Esophagus (tissue), 2 donors: ENCODE data around the gene ENOX1. TPM values are rescaled to one million over a fixed set of nuclear protein-coding genes. Genes with fewer than 3 reads are reported as not detected.

ENCODE experiments used
- H3K27ac ChIP-seq, 2 donors: one replicate each; pipeline ENCODE4 v1.5.1; 2013; ENCODE audit warnings: low read depth in 2 of 2, mild to moderate bottlenecking in 2 of 2, inconsistent platforms in 1 of 2, low read length in 1 of 2, moderate library complexity in 1 of 2
- H3K27me3 ChIP-seq, 2 donors: one replicate each; pipeline ENCODE4 v1.6.1; 2013; ENCODE audit warnings: low read length in 2 of 2, control low read depth in 1 of 2, mild to moderate bottlenecking in 1 of 2; ENCODE audit not compliant: insufficient read depth in 2 of 2, control insufficient read depth in 1 of 2
- H3K36me3 ChIP-seq, 2 donors: one replicate each; pipeline ENCODE4 v1.6.1; 2013; ENCODE audit warnings: low read length in 1 of 2; ENCODE audit not compliant: control insufficient read depth in 2 of 2, insufficient read depth in 2 of 2
- H3K4me1 ChIP-seq, 2 donors: one replicate each; pipeline ENCODE4 v1.6.1; 2013; ENCODE audit warnings: low read length in 1 of 2; ENCODE audit not compliant: control insufficient read depth in 2 of 2, insufficient read depth in 2 of 2
- H3K4me3 ChIP-seq, 2 donors: one replicate each; pipeline ENCODE4 v1.5.1; 2013; ENCODE audit warnings: low read length in 2 of 2, mild to moderate bottlenecking in 2 of 2, low read depth in 1 of 2, moderate library complexity in 1 of 2
- H3K9me3 ChIP-seq, 2 donors: one replicate each; pipeline ENCODE4 v1.6.1; 2013; ENCODE audit warnings: mild to moderate bottlenecking in 2 of 2, low read depth in 1 of 2, low read length in 1 of 2, moderate library complexity in 1 of 2; ENCODE audit not compliant: control insufficient read depth in 2 of 2, insufficient read depth in 1 of 2
- WGBS, 2 donors: extraction: QIAGEN DNeasy Blood & Tissue Kit; methylation state at CpG; one replicate each; pipeline ENCODE4 v1.1.7; 2013; 5-methylcytosine and 5-hydroxymethylcytosine counted together
- polyA plus RNA-seq, 2 donors: library from polyadenylated mRNA; stranded (reverse); fragments of 200-250 nt; gene quantifications; one replicate each; pipeline ENCODE4 v1.2.3, GENCODE V29; 2013
- donor health status: healthy with polysubstance abuse.
- donor health status: Bipolar disorder and iron deficiency.

The ENOX1 gene
- polyA plus RNA-seq, 2 donors, result 0.10 to 0.29 TPM

DNA sequence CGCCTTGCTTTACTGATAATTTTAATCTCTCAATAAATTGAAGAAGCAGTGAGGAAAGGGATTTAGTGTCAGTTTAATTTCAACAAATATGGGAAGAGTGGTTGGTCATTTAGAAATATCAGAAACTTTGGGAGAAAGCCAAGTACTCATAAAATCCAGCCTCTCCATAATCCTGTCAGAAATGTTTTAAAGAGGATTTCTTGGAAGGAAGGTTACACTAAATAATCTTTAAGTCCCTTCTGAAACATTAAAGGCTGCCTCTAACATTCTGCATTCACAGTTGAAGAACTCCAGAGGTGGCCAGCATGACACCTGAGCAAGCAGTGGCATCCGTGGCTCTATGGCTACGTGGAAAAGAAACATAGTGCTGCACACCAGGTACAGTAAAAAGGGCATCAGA is 378.5 kb downstream of the ENOX1 start:
- Histone ChIP-seq H3K27ac (no peak overlapping the region), H3K4me3 (no peak overlapping the region), H3K36me3 (no peaks in the 10 kb centered on the region), H3K9me3 (no peaks in the 10 kb centered on the region), H3K27me3 (no peaks in the 10 kb centered on the region), H3K4me1 (no peaks in the 10 kb centered on the region)
- WGBS, 2 donors, result 79 to 91% methylated on average over 3 of the region's 3 CpGs

DNA sequence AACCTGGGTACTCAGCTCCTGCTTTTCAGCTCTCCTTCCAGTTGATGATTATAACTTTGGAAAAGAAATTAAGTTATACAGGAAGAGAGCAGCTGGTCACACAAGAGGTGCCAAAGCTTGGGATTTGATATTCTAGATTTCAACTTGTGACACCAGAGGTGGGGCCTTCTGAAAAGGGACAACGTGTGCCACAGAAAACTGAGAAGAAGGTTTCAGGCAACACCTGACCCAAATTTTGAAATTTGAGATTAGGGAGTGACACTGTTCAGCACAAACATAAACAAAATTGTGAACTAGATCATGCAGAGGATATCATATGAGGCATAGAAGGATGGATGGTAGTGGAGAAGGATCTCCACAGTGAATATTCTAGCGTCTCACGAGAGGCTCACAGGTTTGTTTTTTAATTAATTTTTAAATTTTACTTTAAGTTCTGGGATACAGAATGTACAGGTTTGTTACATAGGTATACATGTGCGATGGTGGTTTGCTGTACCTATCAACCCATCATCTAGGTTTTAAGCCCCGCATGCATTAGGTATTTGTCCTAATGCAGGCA is 379.7 kb downstream of the ENOX1 start:
- no peak overlapping the region for H3K27ac ChIP-seq
- no peaks in the 10 kb centered on the region for H3K27me3 ChIP-seq
- H3K4me1 ChIP-seq, result no peaks in the 10 kb centered on the region
- H3K4me3 ChIP-seq, result no peak overlapping the region
- WGBS, 2 donors, result 88 to 93% methylated on average over 5 of the region's 5 CpGs
- H3K9me3 ChIP-seq, result no peaks in the 10 kb centered on the region
- no peaks in the 10 kb centered on the region for H3K36me3 ChIP-seq

DNA sequence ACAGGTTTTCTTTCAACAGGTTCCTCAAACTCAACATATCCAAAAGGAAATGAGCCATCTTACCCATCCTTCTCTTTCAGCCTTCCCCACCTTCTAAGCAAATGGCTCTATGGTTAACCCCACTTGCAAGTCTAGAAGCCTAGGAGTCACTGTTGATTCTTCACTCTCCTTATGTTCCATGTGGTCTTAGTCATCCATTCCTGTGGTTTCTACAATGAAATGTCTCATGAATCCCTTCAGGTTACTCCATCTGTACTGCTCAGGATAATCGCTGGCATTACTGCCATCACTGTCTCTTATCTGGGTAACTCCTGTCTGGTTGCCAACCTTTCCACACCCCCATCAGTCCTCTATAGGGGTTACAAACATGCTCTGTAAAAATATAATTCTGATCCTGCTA is 381.3 kb downstream of the ENOX1 start:
- H3K9me3 ChIP-seq, result no peaks in the 10 kb centered on the region
- H3K36me3 ChIP-seq, result no peaks in the 10 kb centered on the region
- H3K4me1 ChIP-seq, result no peaks in the 10 kb centered on the region
- H3K27ac ChIP-seq, result no peak overlapping the region
- no peak overlapping the region for H3K4me3 ChIP-seq
- 87 to 96% methylated on average over 1 of the region's 1 CpG for WGBS, 2 donors
- H3K27me3 ChIP-seq, result no peaks in the 10 kb centered on the region

DNA sequence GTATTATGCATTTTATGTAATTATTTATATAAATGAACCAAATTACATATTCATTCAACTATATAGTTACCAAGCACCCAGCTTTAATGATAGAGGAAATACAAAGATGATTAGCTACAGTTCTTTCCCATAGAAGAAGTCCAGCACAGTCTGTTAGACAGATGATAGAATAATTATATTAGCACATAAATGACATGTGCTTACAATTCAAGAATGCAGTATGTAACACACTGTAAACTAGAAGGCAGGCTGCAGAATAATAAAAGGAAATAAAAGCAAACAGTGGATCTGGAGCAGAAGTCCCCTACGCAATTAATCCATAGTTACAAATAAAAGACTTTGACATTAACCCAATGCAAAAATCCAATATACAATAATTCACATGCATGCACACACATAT is 384.4 kb downstream of the ENOX1 start:
- Histone ChIP-seq H3K27ac (no peak overlapping the region), H3K27me3 (no peaks in the 10 kb centered on the region), H3K4me3 (no peak overlapping the region), H3K9me3 (no peaks in the 10 kb centered on the region), H3K36me3 (no peaks in the 10 kb centered on the region), H3K4me1 (no peaks in the 10 kb centered on the region)
- WGBS, 2 donors, result 88 to 100% methylated on average over 1 of the region's 1 CpG

DNA sequence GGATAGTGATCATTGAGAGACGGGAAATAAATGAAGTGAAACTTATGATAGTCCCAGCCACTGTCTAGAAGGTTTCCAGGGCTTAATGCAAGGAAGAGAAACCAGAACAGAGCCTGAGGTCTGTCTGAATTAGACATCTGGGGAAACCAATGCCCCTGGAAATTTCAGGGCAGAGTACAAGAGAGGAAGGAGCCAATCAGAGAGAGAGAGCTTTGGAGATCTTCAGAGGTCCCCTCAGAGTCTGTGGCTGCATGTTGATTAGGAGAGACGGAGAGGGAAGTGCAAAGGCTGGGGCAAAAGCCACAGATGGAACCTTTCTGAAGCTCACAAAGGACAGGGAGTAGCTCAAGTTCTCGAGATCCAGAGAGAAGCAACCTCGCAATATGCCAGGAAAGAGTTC is 385.4 kb downstream of the ENOX1 start:
- Histone ChIP-seq H3K27me3 (no peaks in the 10 kb centered on the region), H3K4me3 (no peak overlapping the region), H3K27ac (no peak overlapping the region), H3K36me3 (no peaks in the 10 kb centered on the region), H3K9me3 (no peaks in the 10 kb centered on the region), H3K4me1 (no peaks in the 10 kb centered on the region)
- WGBS, 2 donors, result 70 to 71% methylated on average over 4 of the region's 4 CpGs

DNA sequence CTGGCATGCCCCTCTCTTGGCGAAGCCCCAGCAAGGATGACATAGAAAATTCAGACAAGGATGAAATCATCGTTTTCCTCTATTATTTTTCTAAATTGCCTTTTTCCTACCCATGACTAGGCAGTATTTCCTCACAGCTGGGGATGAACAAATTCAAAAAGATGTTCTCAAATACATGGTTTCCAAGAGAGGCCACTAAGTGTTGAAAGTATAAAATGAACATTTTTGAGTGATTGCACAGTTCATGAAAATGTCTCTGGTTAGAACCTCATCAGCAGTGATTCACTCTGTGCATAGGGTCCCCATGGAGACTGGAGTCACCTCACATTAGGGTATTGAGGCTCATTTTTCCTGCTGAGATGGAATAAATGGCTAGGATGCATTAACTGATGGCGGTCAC is 389.7 kb downstream of the ENOX1 start:
- WGBS, 2 donors, result 82 to 85% methylated on average over 3 of the region's 3 CpGs
- H3K4me3 ChIP-seq, result no peak overlapping the region
- H3K9me3 ChIP-seq, result no peaks in the 10 kb centered on the region
- H3K36me3 ChIP-seq, result no peaks in the 10 kb centered on the region
- no peaks in the 10 kb centered on the region for H3K27me3 ChIP-seq
- no peaks in the 10 kb centered on the region for H3K4me1 ChIP-seq
- H3K27ac ChIP-seq, result no peak overlapping the region

DNA sequence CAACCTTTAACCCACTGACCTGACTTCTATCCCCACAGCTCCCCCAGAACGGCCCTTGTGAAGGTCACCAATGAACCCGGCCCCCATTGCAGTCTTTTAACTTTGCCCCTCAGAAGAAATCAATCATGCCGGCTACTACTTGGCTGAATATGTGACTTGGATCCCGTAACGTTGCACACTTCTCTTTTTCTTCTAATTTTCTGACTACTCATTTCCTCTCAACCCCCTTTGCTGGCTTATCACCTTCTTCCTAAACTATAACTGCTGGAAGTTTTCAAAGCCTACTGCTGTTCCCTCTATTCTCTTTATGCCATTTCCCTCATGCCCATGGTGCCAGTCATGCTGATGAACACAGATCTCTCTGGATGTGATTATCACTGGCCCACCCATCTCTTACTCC is 395.7 kb downstream of the ENOX1 start:
- 58 to 60% methylated on average over 5 of the region's 5 CpGs for WGBS, 2 donors
- no peaks in the 10 kb centered on the region for H3K4me1 ChIP-seq
- no peaks in the 10 kb centered on the region for H3K36me3 ChIP-seq
- no peak overlapping the region for H3K27ac ChIP-seq
- no peaks in the 10 kb centered on the region for H3K9me3 ChIP-seq
- H3K27me3 ChIP-seq, result no peaks in the 10 kb centered on the region
- H3K4me3 ChIP-seq, result no peak overlapping the region

DNA sequence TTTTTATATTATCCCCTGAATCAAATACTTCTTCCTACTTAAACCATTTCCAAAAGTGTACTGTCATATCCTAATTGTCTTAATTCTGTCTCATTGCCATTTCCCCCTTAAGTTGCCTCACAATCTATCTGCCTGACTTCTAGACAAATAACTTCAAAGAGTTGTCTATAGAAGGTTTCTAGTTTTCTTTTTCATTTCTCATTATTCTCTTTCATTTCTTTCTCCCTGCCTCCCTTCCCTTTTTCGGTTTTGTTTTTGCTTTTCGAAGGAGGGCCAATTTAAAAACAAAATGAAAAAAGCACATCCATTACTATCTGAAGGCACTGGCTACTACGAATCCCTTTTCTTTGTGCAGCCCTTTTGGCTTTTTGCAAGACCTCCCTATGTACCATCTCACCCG is 396.2 kb downstream of the ENOX1 start:
- Histone ChIP-seq H3K4me1 (no peaks in the 10 kb centered on the region), H3K36me3 (no peaks in the 10 kb centered on the region), H3K4me3 (no peak overlapping the region), H3K9me3 (no peaks in the 10 kb centered on the region), H3K27me3 (no peaks in the 10 kb centered on the region), H3K27ac (no peak overlapping the region)
- 76 to 85% methylated on average over 4 of the region's 4 CpGs for WGBS, 2 donors

DNA sequence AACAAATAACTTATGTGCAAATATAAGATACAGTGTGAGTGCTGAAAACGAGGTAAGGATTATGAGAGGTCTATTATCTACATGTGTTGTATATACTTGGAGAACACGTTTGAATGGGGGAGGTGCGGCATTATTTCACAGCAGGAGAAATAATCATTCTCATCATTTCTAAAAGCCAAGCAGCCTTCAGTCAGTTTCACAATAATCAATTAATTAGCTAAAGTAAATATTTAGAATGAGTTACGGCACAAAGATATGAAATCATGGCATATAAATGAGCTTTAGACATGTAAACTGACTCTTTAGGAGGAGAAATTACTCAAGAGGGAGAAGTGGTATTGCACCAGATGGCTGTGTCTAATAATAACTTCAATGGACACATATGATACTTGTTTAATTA is 396.8 kb downstream of the ENOX1 start:
- Histone ChIP-seq H3K9me3 (no peaks in the 10 kb centered on the region), H3K4me3 (no peak overlapping the region), H3K27ac (no peak overlapping the region), H3K36me3 (no peaks in the 10 kb centered on the region), H3K4me1 (no peaks in the 10 kb centered on the region), H3K27me3 (no peaks in the 10 kb centered on the region)
- WGBS, 2 donors, result 50 to 51% methylated on average over 4 of the region's 4 CpGs

DNA sequence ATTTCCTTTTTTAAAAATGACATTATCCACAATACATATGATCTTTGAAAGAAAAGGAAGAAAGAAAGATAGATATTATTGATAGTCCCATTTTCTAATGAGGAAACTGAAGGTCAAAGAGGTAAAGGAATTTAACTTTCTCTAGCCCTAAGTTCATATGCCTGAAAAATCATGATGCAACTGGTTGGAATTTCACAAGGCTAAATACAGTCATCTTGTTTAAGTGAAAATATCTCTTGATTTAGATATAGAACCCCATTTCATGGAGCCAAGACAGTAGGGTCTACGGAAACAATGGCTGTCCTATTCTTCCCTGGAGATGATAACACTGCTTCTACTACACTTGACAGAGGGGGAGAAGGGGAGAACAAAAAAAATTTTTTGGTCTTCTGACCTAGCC is 397.2 kb downstream of the ENOX1 start:
- Histone ChIP-seq H3K36me3 (no peaks in the 10 kb centered on the region), H3K4me3 (no peak overlapping the region), H3K9me3 (no peaks in the 10 kb centered on the region), H3K4me1 (no peaks in the 10 kb centered on the region), H3K27ac (no peak overlapping the region), H3K27me3 (no peaks in the 10 kb centered on the region)
- WGBS, 2 donors, result 81 to 89% methylated on average over 1 of the region's 1 CpG
